H9 (cell line): Measurements from ENCODE around the gene ARF4. TPM values are rescaled to one million over a fixed set of nuclear protein-coding genes. Genes with fewer than 3 reads are reported as not detected.

Experiments
- DNase-seq: peaks from one replicate; pipeline ENCODE4 v3.0.0-alpha.2; 2017
- H2AFZ ChIP-seq: one replicate; pipeline ENCODE4 v1.6.1; 2013; ENCODE audit warnings: mild to moderate bottlenecking, low read length, control low read depth, moderate library complexity
- H2AK5ac ChIP-seq: 2 replicates; pipeline ENCODE4 v1.6.1; 2013; ENCODE audit warnings: low read length, control low read depth, mixed read lengths; ENCODE audit not compliant: insufficient read length
- H2BK120ac ChIP-seq: one replicate; pipeline ENCODE4 v1.6.1; 2013; ENCODE audit warnings: low read depth, mild to moderate bottlenecking, low read length, control low read depth, inconsistent platforms; ENCODE audit not compliant: poor library complexity, severe bottlenecking
- H2BK12ac ChIP-seq: 2 replicates; pipeline ENCODE4 v1.6.1; 2013; ENCODE audit warnings: low read length, control low read depth, mixed read lengths, low read depth; ENCODE audit not compliant: insufficient read length
- H2BK15ac ChIP-seq: 2 replicates; pipeline ENCODE4 v1.6.1; 2013; ENCODE audit warnings: low read depth, low read length, control low read depth
- H2BK20ac ChIP-seq: one replicate; pipeline ENCODE4 v1.6.1; 2013; ENCODE audit warnings: low read depth, mild to moderate bottlenecking, low read length, control low read depth, inconsistent platforms; ENCODE audit not compliant: poor library complexity, severe bottlenecking
- H2BK5ac ChIP-seq: 2 replicates; pipeline ENCODE4 v1.6.1; 2013; ENCODE audit warnings: low read length, control low read depth, mixed read lengths; ENCODE audit not compliant: insufficient read length
- H3K14ac ChIP-seq: 2 replicates; pipeline ENCODE4 v1.6.1; 2013; ENCODE audit warnings: low read length, control low read depth; ENCODE audit not compliant: insufficient read depth
- H3K18ac ChIP-seq: 2 replicates; pipeline ENCODE4 v1.6.1; 2013; ENCODE audit warnings: low read depth, mild to moderate bottlenecking, mixed read lengths, low read length, control low read depth; ENCODE audit not compliant: insufficient read length
- H3K23ac ChIP-seq: 2 replicates; pipeline ENCODE4 v1.6.1; 2013; ENCODE audit warnings: low read length, control low read depth, mixed read lengths, low read depth; ENCODE audit not compliant: insufficient read length
- H3K23me2 ChIP-seq: 2 replicates; pipeline ENCODE4 v1.6.1; 2013; ENCODE audit warnings: low read depth, mild to moderate bottlenecking, mixed read lengths, low read length, control low read depth; ENCODE audit not compliant: insufficient read length, poor library complexity, severe bottlenecking
- H3K27ac ChIP-seq: 2 replicates; pipeline ENCODE4 v1.5.1; 2013; ENCODE audit warnings: low read length, control low read depth, mixed read lengths, low read depth; ENCODE audit not compliant: insufficient read length
- H3K27me3 ChIP-seq: 2 replicates; pipeline ENCODE4 v1.6.1; 2013; ENCODE audit warnings: low read length, control low read depth, inconsistent platforms; ENCODE audit not compliant: insufficient read depth
- H3K4ac ChIP-seq: 2 replicates; pipeline ENCODE4 v1.6.1; 2013; ENCODE audit warnings: low read depth, mild to moderate bottlenecking, control low read depth, inconsistent platforms, low read length, moderate library complexity
- H3K4me1 ChIP-seq: 2 replicates; pipeline ENCODE4 v1.6.1; 2013; ENCODE audit warnings: low read length, control low read depth, inconsistent platforms; ENCODE audit not compliant: insufficient read depth
- H3K4me2 ChIP-seq: 2 replicates; pipeline ENCODE4 v1.6.1; 2013; ENCODE audit warnings: low read length, control low read depth, mixed read lengths; ENCODE audit not compliant: insufficient read length, insufficient read depth
- H3K56ac ChIP-seq: 2 replicates; pipeline ENCODE4 v1.6.1; 2013; ENCODE audit warnings: low read depth, mild to moderate bottlenecking, mixed read lengths, low read length, control low read depth; ENCODE audit not compliant: insufficient read length
- H3K79me1 ChIP-seq: 2 replicates; pipeline ENCODE4 v1.6.1; 2013; ENCODE audit warnings: low read depth, mild to moderate bottlenecking, moderate library complexity, low read length, control low read depth, inconsistent platforms; ENCODE audit not compliant: insufficient read depth, poor library complexity, severe bottlenecking
- H3K79me2 ChIP-seq: 2 replicates; pipeline ENCODE4 v1.6.1; 2013; ENCODE audit warnings: low read length, control low read depth, inconsistent platforms; ENCODE audit not compliant: insufficient read depth
- H3K9ac ChIP-seq: 2 replicates; pipeline ENCODE4 v1.6.1; 2013; ENCODE audit warnings: low read length, control low read depth, mixed read lengths; ENCODE audit not compliant: insufficient read length; ENCODE audit errors: extremely low read depth
- H3K9me3 ChIP-seq: one replicate; pipeline ENCODE4 v1.6.1; 2013; ENCODE audit warnings: low read depth, low read length, inconsistent platforms; ENCODE audit not compliant: control insufficient read depth
- H3T11ph ChIP-seq: one replicate; pipeline ENCODE4 v1.6.1; 2013; ENCODE audit warnings: mild to moderate bottlenecking, low read length, control low read depth, inconsistent platforms
- H4K20me1 ChIP-seq: one replicate; pipeline ENCODE4 v1.6.1; 2013; ENCODE audit not compliant: control insufficient read depth, insufficient read length, insufficient read depth
- H4K5ac ChIP-seq: 2 replicates; pipeline ENCODE4 v1.6.1; 2013; ENCODE audit warnings: low read depth, mild to moderate bottlenecking, mixed read lengths, low read length, control low read depth; ENCODE audit not compliant: insufficient read length
- H4K8ac ChIP-seq: replicated peaks from 2 replicates; pipeline ENCODE4 v1.6.1; 2013; ENCODE audit warnings: low read length, control low read depth, mixed read lengths, low read depth; ENCODE audit not compliant: insufficient read length
- H4K91ac ChIP-seq: 2 replicates; pipeline ENCODE4 v1.6.1; 2013; ENCODE audit warnings: low read depth, mild to moderate bottlenecking, moderate library complexity, mixed read lengths, low read length, control low read depth; ENCODE audit not compliant: insufficient read length
- H3K27ac Mint-ChIP-seq, 3 experiments: 2 replicates in 2 of 3; 3 replicates in 1 of 3; pipeline ENCODE4 v1.8.0; 2020 to 2021; ENCODE audit warnings: mixed read lengths in 3 of 3, mild to moderate bottlenecking in 1 of 3, moderate library complexity in 1 of 3
- H3K27me3 Mint-ChIP-seq: 2 replicates; pipeline ENCODE4 v1.8.0; 2021; ENCODE audit warnings: low read depth, mild to moderate bottlenecking, moderate library complexity, mixed read lengths
- H3K36me3 Mint-ChIP-seq, 3 experiments: 2 replicates in 2 of 3; 3 replicates in 1 of 3; pipeline ENCODE4 v1.8.0; 2020 to 2021; ENCODE audit warnings: low read depth in 3 of 3, mixed read lengths in 3 of 3; ENCODE audit not compliant: insufficient read depth in 1 of 3
- H3K4me1 Mint-ChIP-seq, 2 experiments: 2 replicates each; pipeline ENCODE4 v1.8.0; 2020; ENCODE audit warnings: mixed read lengths in 2 of 2
- H3K4me3 Mint-ChIP-seq, 2 experiments: 2 replicates in 1 of 2; 3 replicates in 1 of 2; pipeline ENCODE4 v1.8.0; 2020 to 2021; ENCODE audit warnings: mild to moderate bottlenecking in 2 of 2, mixed read lengths in 2 of 2, moderate library complexity in 1 of 2
- H3K9me3 Mint-ChIP-seq, 2 experiments: 2 replicates in 1 of 2; 3 replicates in 1 of 2; pipeline ENCODE4 v1.8.0; 2020; ENCODE audit warnings: mild to moderate bottlenecking in 2 of 2, mixed read lengths in 2 of 2, moderate library complexity in 1 of 2
- CTCF ChIP-seq: fragments of 200-600 bp; sonication (generic); conservative IDR thresholded peaks from 3 replicates; pipeline ENCODE4 v1.8.0; 2021; ENCODE audit warnings: antibody characterized with exemption, mild to moderate bottlenecking
- WGBS: extraction: QIAGEN DNeasy Blood & Tissue Kit; methylation state at CpG from one replicate; pipeline ENCODE4 v1.1.7; 2013; ENCODE audit warnings: missing lambda C conversion rate, low lambda C conversion rate, mixed read lengths; ENCODE audit not compliant: insufficient read length; ENCODE audit errors: extremely low coverage; 5-methylcytosine and 5-hydroxymethylcytosine counted together
- total RNA-seq: library from RNA; stranded (reverse); gene quantifications from 2 replicates; pipeline ENCODE4 v1.2.1, GENCODE V29; 2021

Gene ARF4
- total RNA-seq, 1 experiment from 2014 or later, result 160 TPM

GRCh38 chr3:57570878-57571277 lies 26.3 kb downstream of the ARF4 start:
- Histone ChIP-seq H2BK5ac (no peak overlapping the region), H3K4ac (no peak overlapping the region), H3K14ac (no peak overlapping the region), H3K27ac (no peak overlapping the region), H3K18ac (no peak overlapping the region), H2BK12ac (no peak overlapping the region), H4K91ac (no peak overlapping the region), H3K9me3 (no peaks in the 10 kb centered on the region), H3T11ph (no peak overlapping the region), H3K4me1 (no peaks in the 10 kb centered on the region), H2BK120ac (no peak overlapping the region), H3K4me2 (no peak overlapping the region), H3K23me2 (no peaks in the 10 kb centered on the region), H4K5ac (no peak overlapping the region), H3K23ac (no peak overlapping the region), H4K20me1 (no peaks in the 10 kb centered on the region), H3K9ac (no peak overlapping the region), H3K79me2 (no peaks in the 10 kb centered on the region), H3K27me3 (no peaks in the 10 kb centered on the region), H2BK20ac (no peak overlapping the region), H2AFZ (no peak overlapping the region), H3K79me1 (no peaks in the 10 kb centered on the region), H2AK5ac (no peak overlapping the region), H2BK15ac (no peak overlapping the region), H3K56ac (no peak overlapping the region), H4K8ac (no peak overlapping the region)
- Mint-ChIP-seq H3K27me3 (no peaks in the 10 kb centered on the region), H3K36me3 (peaks cover 29 to 69% (median 50%) of the 10 kb centered on the region in 3 experiments; a peak in 6 of 7 replicates), H3K27ac (no peak overlapping the region), H3K4me1 (no peaks in the 10 kb centered on the region), H3K4me3 (no peak overlapping the region), H3K9me3 (no peaks in the 10 kb centered on the region)
- DNase-seq, result no peak
- TF ChIP-seq CTCF, result no peak
- no CpG with 5 or more reads among the region's 2 CpGs for whole genome bisulfite sequencing
